K562 (cell line): ENCODE data around the gene MCC. TPM values are rescaled to one million over a fixed set of nuclear protein-coding genes. Genes with fewer than 3 reads are reported as not detected.

Source experiments
- EP300 ChIP-seq: IDR thresholded peaks from 2 replicates; pipeline ENCODE4 v1.6.1; 2012; ENCODE audit warnings: low read length, improper control_type of control experiment
- MAFG ChIP-seq: fragments of 450-650 bp; conservative IDR thresholded peaks from 2 replicates; pipeline ENCODE4 v1.6.1; 2016; ENCODE audit warnings: missing genetic modification characterization, missing compliant biosample characterization
- MECOM ChIP-seq: fragments of 250-450 bp; sonication (Bioruptor Pico); IDR thresholded peaks from 2 replicates; pipeline ENCODE4 v1.8.0; 2022; ENCODE audit warnings: inconsistent platforms
- POLR2H ChIP-seq: IDR thresholded peaks from 2 replicates; pipeline ENCODE4 v1.6.1; 2016; ENCODE audit warnings: missing genetic modification characterization, low read depth, mild to moderate bottlenecking, control low read depth, missing compliant biosample characterization, moderate library complexity
- PURB ChIP-seq: sonication (generic); formaldehyde crosslinking; IDR thresholded peaks from 2 replicates; pipeline ENCODE4 v1.9.0; 2021; ENCODE audit warnings: low read depth, mild to moderate bottlenecking, missing genetic modification reagents
- RHOXF2B ChIP-seq: fragments of 250-450 bp; sonication (Bioruptor Pico); conservative IDR thresholded peaks from 2 replicates; pipeline ENCODE4 v1.5.1; 2021
- SRF ChIP-seq, 2 experiments: fragments of 250-450, 450-650 bp in 1 of 2; sonication (Bioruptor Pico) in 1 of 2; sonication (generic) in 1 of 2; formaldehyde crosslinking; IDR thresholded peaks; 2 replicates each; pipeline versions ENCODE4 v1.5.0 to v1.5.1; 2020 to 2022; ENCODE audit warnings: mild to moderate bottlenecking in 1 of 2, missing genetic modification reagents in 1 of 2
- UBTF ChIP-seq, 2 experiments: IDR thresholded peaks; 2 replicates each; pipeline ENCODE4 v1.6.1; 2012; ENCODE audit warnings: improper control_type of control experiment in 2 of 2, low read depth in 2 of 2, low read length in 2 of 2, borderline replicate concordance in 1 of 2
- ZBTB11 ChIP-seq, 3 experiments: fragments of 200-800 bp in 1 of 3; fragments of 250-450 bp in 1 of 3; fragments of 450-650 bp in 1 of 3; sonication (Bioruptor Pico) in 1 of 3; sonication (Bioruptor generic) in 1 of 3; formaldehyde crosslinking in 1 of 3; IDR thresholded peaks; 2 replicates each; pipeline versions ENCODE4 v1.6.1 to v1.8.0; 2016 to 2022; ENCODE audit warnings: mild to moderate bottlenecking in 2 of 3, missing genetic modification characterization in 2 of 3, missing compliant biosample characterization in 1 of 3, moderate library complexity in 1 of 3
- ZMIZ1 ChIP-seq, 2 experiments: fragments of 150-350 bp in 1 of 2; IDR thresholded peaks; 2 replicates each; pipeline ENCODE4 v1.6.1; 2012 to 2016; ENCODE audit warnings: low read depth in 2 of 2, low read length in 2 of 2, mild to moderate bottlenecking in 1 of 2, moderate library complexity in 1 of 2
- ZNF121 ChIP-seq: sonication (generic); formaldehyde crosslinking; conservative IDR thresholded peaks from 2 replicates; pipeline ENCODE4 v1.8.0; 2022; ENCODE audit warnings: missing genetic modification reagents
- ZNF316 ChIP-seq: fragments of 450-650 bp; IDR thresholded peaks from 2 replicates; pipeline ENCODE4 v1.6.1; 2016
- ZNF77 ChIP-seq: fragments of 250-450 bp; sonication (Bioruptor Pico); IDR thresholded peaks from 2 replicates; pipeline ENCODE4 v1.5.0; 2020
- ZNF79 ChIP-seq: fragments of 250-450 bp; sonication (Bioruptor Pico); IDR thresholded peaks from 2 replicates; pipeline ENCODE4 v1.4.0; 2020; ENCODE audit warnings: low read depth, mild to moderate bottlenecking, moderate library complexity
- polyA plus RNA-seq, 8 experiments: library from polyadenylated mRNA; depleted of rRNA in 4 of 8; stranded (reverse) in 5 of 8; unstranded in 3 of 8; fragments of >200 nt; fragmentation: Nextera tagmentation in 2 of 8; fragmentation: Illumina TruSeq in 1 of 8; extraction: Ambion mirVana in 2 of 8; extraction: Trizol in 1 of 8; gene quantifications; 2 replicates each; pipeline versions ENCODE4 v1.2.1 to v1.2.3, GENCODE V29; 2011 to 2014; ENCODE audit warnings: inconsistent platforms in 1 of 8, missing spikeins in 1 of 8
- total RNA-seq, 7 experiments: library from RNA; depleted of rRNA in 6 of 7; stranded (reverse); fragments of >200 nt in 6 of 7; fragmentation: Illumina TruSeq in 2 of 7; extraction: Trizol in 2 of 7; gene quantifications; 2 replicates each; pipeline versions ENCODE4 v1.2.1 to v1.2.3, GENCODE V29; 2011 to 2021; ENCODE audit warnings: low replicate concordance in 1 of 7

Gene MCC
- total and polyA plus RNA-seq, 9 of the 15 experiments (the other 6 are each of a cell fraction or from before 2014, with no cell fraction given): 0.04 to 0.24 (median 0.06) TPM; not detected in 1

- TF ChIP-seq RHOXF2B (no peak), ZMIZ1 (IDR thresholded peaks at IDR 0.05; ENCODE audit: low read depth in 2 of 2, low read length in 2 of 2) (0 out of 4 replicates have a peak, but pooled peaks of 1 of the 2 experiments have one; percentile 31), MECOM (CRISPR knock-in tag) (no peak), MAFG (tag) (peak; percentile 70), ZNF77 (CRISPR knock-in tag) (no peak), EP300 (peak; percentile 28; the same call in 1 of the 2 replicates), ZNF316 (peak; percentile 79), ZNF79 (CRISPR knock-in tag) (no peak), ZNF121 (CRISPR knock-in tag) (no peak), UBTF (IDR thresholded peaks at IDR 0.05; ENCODE audit: borderline replicate concordance in 1 of 2, low read depth in 2 of 2, low read length in 2 of 2) (peak in 1 of 2 experiments; percentile 12; a peak in 1 of 4 replicates), POLR2H (tag) (no peak), SRF (CRISPR knock-in tag; IDR thresholded peaks at IDR 0.05) (peak in 1 of 2 experiments; percentile 75; a peak in 1 of 4 replicates), ZBTB11 (CRISPR knock-in tag; IDR thresholded peaks at IDR 0.05) (0 out of 6 replicates have a peak, but pooled peaks of 1 of the 3 experiments have one; percentile 20), PURB (CRISPR knock-in tag) (no peak)
Measured at GRCh38 chr5:113047733-113048652, 440.3 kb downstream of the MCC start (continued).
